Natural killer cell (primary cell): ENCODE measurements around the gene TAS2R8. TPM values are rescaled to one million over a fixed set of nuclear protein-coding genes. Genes with fewer than 3 reads are reported as not detected.

ENCODE experiments used
- ATAC-seq, 3 donors: fragments of 150-1000 bp in 2 of 3; fragments of 200-7000 bp in 1 of 3; cut with Tn5 transposase; 1 replicate in 1 of 3; 2 replicates in 2 of 3; pipeline ENCODE4 v1.10.0; 2021; ENCODE audit warnings: mild to moderate bottlenecking in 2 of 3, moderate library complexity in 2 of 3
- DNase-seq, 2 donors: peaks; one replicate each; pipeline versions ENCODE4 v3.0.0 to v3.0.0-alpha.2; 2013 to 2021; ENCODE audit warnings: mixed read lengths in 1 of 2
- H3K27ac ChIP-seq: one replicate; pipeline ENCODE4 v1.5.1; 2013; ENCODE audit warnings: mild to moderate bottlenecking, low read length
- H3K27me3 ChIP-seq: one replicate; pipeline ENCODE4 v1.6.1; 2013; ENCODE audit warnings: low read length; ENCODE audit not compliant: control insufficient read depth, insufficient read depth
- H3K36me3 ChIP-seq: one replicate; pipeline ENCODE4 v1.6.1; 2013; ENCODE audit warnings: low read length; ENCODE audit not compliant: control insufficient read depth, insufficient read depth
- H3K4me1 ChIP-seq: one replicate; pipeline ENCODE4 v1.6.1; 2013; ENCODE audit warnings: low read length; ENCODE audit not compliant: control insufficient read depth, insufficient read depth
- H3K4me3 ChIP-seq: one replicate; pipeline ENCODE4 v1.5.1; 2013; ENCODE audit warnings: low read length
- H3K9me3 ChIP-seq: one replicate; pipeline ENCODE4 v1.6.1; 2013; ENCODE audit warnings: low read length; ENCODE audit not compliant: control insufficient read depth, insufficient read depth
- H3K27ac Mint-ChIP-seq, 2 donors: one replicate each; pipeline ENCODE4 v1.8.0; 2022; ENCODE audit warnings: mild to moderate bottlenecking in 2 of 2, mixed read lengths in 2 of 2, moderate library complexity in 1 of 2
- H3K27me3 Mint-ChIP-seq, 2 donors: one replicate each; pipeline ENCODE4 v1.8.0; 2022; ENCODE audit warnings: low read depth in 2 of 2, mixed read lengths in 2 of 2
- H3K36me3 Mint-ChIP-seq: one replicate; pipeline ENCODE4 v1.8.0; 2022; ENCODE audit warnings: mixed read lengths
- H3K4me1 Mint-ChIP-seq, 2 donors: one replicate each; pipeline ENCODE4 v1.8.0; 2022; ENCODE audit warnings: mixed read lengths in 2 of 2
- H3K4me3 Mint-ChIP-seq: one replicate; pipeline ENCODE4 v1.8.0; 2022; ENCODE audit warnings: mild to moderate bottlenecking, moderate library complexity, mixed read lengths
- H3K9me3 Mint-ChIP-seq, 2 donors: one replicate each; pipeline ENCODE4 v1.8.0; 2022; ENCODE audit warnings: mixed read lengths in 2 of 2
- WGBS: methylation state at CpG from one replicate; pipeline ENCODE4 v1.1.7; 2013; ENCODE audit warnings: missing lambda C conversion rate; ENCODE audit not compliant: insufficient coverage; 5-methylcytosine and 5-hydroxymethylcytosine counted together
- intact Hi-C: fragments of 100-400 bp; cut with micrococcal nuclease; formaldehyde crosslinking; loops from one replicate; pipeline ENCODE4 v1.14.2; 2022
- total RNA-seq, 4 donors: library from RNA; stranded (reverse); fragments of 120-200 nt in 1 of 4; gene quantifications; one replicate each; pipeline versions ENCODE4 v1.2.3 to v1.2.4, GENCODE V29; 2013 to 2022
- TF ChIP-seq, protein P1 (sequence below): fragments of 200-600 bp; IDR thresholded peaks from one replicate; pipeline ENCODE4 v1.8.0; 2022; ENCODE audit warnings: antibody characterized with exemption

Gene TAS2R8
- total RNA-seq, 3 donors from 2014 or later (not counting 1 experiment from before 2014, with no cell fraction given): not detected

GRCh38 chr12:10829994-10830393 is 22.9 kb upstream of the TAS2R8 start:
- Histone ChIP-seq H3K27ac (no peak overlapping the region), H3K4me3 (no peak overlapping the region), H3K27me3 (no peaks in the 10 kb centered on the region), H3K4me1 (no peaks in the 10 kb centered on the region), H3K36me3 (no peaks in the 10 kb centered on the region), H3K9me3 (no peaks in the 10 kb centered on the region)
- H3K4me1 Mint-ChIP-seq: no peaks in the 10 kb centered on the region
- WGBS: 78% methylated on average over 1 of the region's 1 CpG
- no peak for ATAC-seq
- H3K27me3 Mint-ChIP-seq: no peaks in the 10 kb centered on the region
- no peak overlapping the region for H3K27ac Mint-ChIP-seq
- H3K4me3 Mint-ChIP-seq: no peak overlapping the region
- TF ChIP-seq, protein P1, sequence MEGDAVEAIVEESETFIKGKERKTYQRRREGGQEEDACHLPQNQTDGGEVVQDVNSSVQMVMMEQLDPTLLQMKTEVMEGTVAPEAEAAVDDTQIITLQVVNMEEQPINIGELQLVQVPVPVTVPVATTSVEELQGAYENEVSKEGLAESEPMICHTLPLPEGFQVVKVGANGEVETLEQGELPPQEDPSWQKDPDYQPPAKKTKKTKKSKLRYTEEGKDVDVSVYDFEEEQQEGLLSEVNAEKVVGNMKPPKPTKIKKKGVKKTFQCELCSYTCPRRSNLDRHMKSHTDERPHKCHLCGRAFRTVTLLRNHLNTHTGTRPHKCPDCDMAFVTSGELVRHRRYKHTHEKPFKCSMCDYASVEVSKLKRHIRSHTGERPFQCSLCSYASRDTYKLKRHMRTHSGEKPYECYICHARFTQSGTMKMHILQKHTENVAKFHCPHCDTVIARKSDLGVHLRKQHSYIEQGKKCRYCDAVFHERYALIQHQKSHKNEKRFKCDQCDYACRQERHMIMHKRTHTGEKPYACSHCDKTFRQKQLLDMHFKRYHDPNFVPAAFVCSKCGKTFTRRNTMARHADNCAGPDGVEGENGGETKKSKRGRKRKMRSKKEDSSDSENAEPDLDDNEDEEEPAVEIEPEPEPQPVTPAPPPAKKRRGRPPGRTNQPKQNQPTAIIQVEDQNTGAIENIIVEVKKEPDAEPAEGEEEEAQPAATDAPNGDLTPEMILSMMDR: no peak
- no peaks in the 10 kb centered on the region for H3K36me3 Mint-ChIP-seq
- no peaks in the 10 kb centered on the region for H3K9me3 Mint-ChIP-seq
- intact Hi-C loops: no loop called here
- DNase-seq: no peak

GRCh38 chr12:10826258-10826657 is 19.2 kb upstream of the TAS2R8 start, which contains the start of gene TAS2R10:
Gene TAS2R10 (minus strand): TSS chr12:10826358. CDS start chr12:10826269, 89 bp downstream.
- no peaks in the 10 kb centered on the region for H3K27me3 ChIP-seq
- no peak within 1 kb of the TSS for H3K4me3 Mint-ChIP-seq
- no peaks in the 10 kb centered on the region for H3K4me1 ChIP-seq
- no peak for DNase-seq
- TF ChIP-seq, protein P1: no peak
- no peaks in the 10 kb centered on the region for H3K4me1 Mint-ChIP-seq
- H3K27ac ChIP-seq: no peak within 1 kb of the TSS
- 88% methylated on average over 1 of the region's 3 CpGs for WGBS
- H3K27ac Mint-ChIP-seq: no peak within 1 kb of the TSS
- H3K9me3 Mint-ChIP-seq: no peaks in the 10 kb centered on the region
- H3K36me3 Mint-ChIP-seq: no peaks in the 10 kb centered on the region
- H3K9me3 ChIP-seq: no peaks in the 10 kb centered on the region
- no peak for ATAC-seq
- intact Hi-C loops: no loop called here
- H3K36me3 ChIP-seq: no peaks in the 10 kb centered on the region
- H3K4me3 ChIP-seq: no peak within 1 kb of the TSS
- H3K27me3 Mint-ChIP-seq: no peaks in the 10 kb centered on the region

GRCh38 chr12:10824957-10825356 is 17.9 kb upstream of the TAS2R8 start:
- Histone ChIP-seq H3K27ac (no peak overlapping the region), H3K36me3 (no peaks in the 10 kb centered on the region), H3K4me1 (no peaks in the 10 kb centered on the region), H3K27me3 (no peaks in the 10 kb centered on the region), H3K9me3 (no peaks in the 10 kb centered on the region), H3K4me3 (no peak overlapping the region)
- 94% methylated on average over 3 of the region's 3 CpGs for WGBS
- no peak overlapping the region for H3K27ac Mint-ChIP-seq
- ATAC-seq (no peak), DNase-seq (no peak)
- H3K4me3 Mint-ChIP-seq: no peak overlapping the region
- TF ChIP-seq, protein P1: no peak
- H3K27me3 Mint-ChIP-seq: no peaks in the 10 kb centered on the region
- no peaks in the 10 kb centered on the region for H3K9me3 Mint-ChIP-seq
- H3K4me1 Mint-ChIP-seq: no peaks in the 10 kb centered on the region
- no peaks in the 10 kb centered on the region for H3K36me3 Mint-ChIP-seq
- intact Hi-C loops: no loop called here

DNA sequence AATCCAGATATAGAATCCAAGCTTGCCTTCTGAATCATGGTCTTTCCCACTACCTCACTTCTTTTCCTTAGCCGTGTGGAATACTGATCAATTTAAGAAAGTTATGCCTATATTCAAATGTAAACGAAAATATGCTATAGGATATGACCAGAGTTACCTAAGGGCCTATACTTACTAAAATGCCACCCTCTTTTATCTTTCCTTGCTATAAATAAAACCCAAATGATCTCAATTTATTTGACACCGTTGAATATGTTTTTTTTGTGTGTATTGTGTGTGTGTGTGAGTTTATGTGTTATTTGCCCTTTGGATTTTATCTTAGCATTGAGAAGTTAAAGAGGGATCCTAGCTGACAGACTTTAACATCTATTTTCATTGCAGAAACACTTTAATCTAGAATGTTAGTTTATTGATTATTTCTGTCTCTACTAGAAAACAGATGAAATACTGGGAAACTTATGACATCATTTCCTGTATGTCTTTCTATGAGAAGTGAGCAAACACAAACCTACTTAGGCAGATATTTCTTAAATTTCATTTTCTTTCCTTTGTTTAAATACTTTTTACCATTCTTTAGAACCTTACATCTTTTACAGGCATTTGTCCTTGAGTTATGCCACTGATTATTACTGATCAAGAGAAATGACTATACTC is 4.9 kb upstream of the TAS2R8 start:
- Histone ChIP-seq H3K36me3 (no peaks in the 10 kb centered on the region), H3K4me3 (no peak overlapping the region), H3K27me3 (peaks cover 15% of the 10 kb centered on the region), H3K27ac (no peak overlapping the region), H3K4me1 (no peaks in the 10 kb centered on the region), H3K9me3 (no peaks in the 10 kb centered on the region)
- H3K27me3 Mint-ChIP-seq: peaks cover 24 to 75% of the 10 kb centered on the region in 2 donors
- no peak overlapping the region for H3K4me3 Mint-ChIP-seq
- H3K27ac Mint-ChIP-seq: no peak overlapping the region
- intact Hi-C loops: no loop called here
- WGBS: no CpG with 5 or more reads among the region's 3 CpGs
- no peaks in the 10 kb centered on the region for H3K36me3 Mint-ChIP-seq
- H3K9me3 Mint-ChIP-seq: no peaks in the 10 kb centered on the region
- TF ChIP-seq, protein P1: no peak
- DNase-seq: no peak
- H3K4me1 Mint-ChIP-seq: no peaks in the 10 kb centered on the region
- no peak for ATAC-seq
